ENCODE results near the gene P4HA2.
A peak's percentile ranks its signal among the peaks of the same experiment; 100 is the strongest.

The P4HA2 gene

DNA sequence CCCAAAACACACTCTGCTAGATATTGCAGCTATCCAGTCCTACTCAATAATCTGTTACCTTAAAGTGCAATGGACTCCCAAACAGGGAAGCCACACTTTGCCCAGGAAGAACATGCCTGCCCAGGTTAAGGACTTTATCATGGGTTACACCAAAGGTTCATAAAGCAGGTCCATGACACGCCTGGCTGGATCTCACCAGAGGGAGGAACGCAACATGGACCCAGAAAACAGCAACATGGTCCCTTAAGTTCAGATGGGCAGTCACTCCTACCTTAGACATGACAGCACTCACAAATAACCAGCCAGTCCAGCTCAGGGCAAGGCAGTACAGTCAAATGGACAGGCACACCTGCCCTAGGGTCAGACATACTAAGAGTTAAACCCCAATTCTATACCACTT, 3.8 kb downstream of the P4HA2 start:
- Histone ChIP-seq H3K4ac (ENCODE audit: low read depth, low read length) (no peak overlapping the region), H4K8ac (ENCODE audit: low read depth, low read length) (no peak overlapping the region), H3K79me2 (ENCODE audit: control insufficient read depth, insufficient read depth, low read length) (no peaks in the 10 kb centered on the region), H3K18ac (ENCODE audit: low read length) (no peak overlapping the region), H3K27ac (ENCODE audit: low read depth, low read length) (no peak overlapping the region), H2BK5ac (ENCODE audit: low read length) (no peak overlapping the region), H3K4me3 (ENCODE audit: low read length) (no peak overlapping the region), H2BK120ac (ENCODE audit: low read depth, low read length) (no peak overlapping the region), H3K4me2 (ENCODE audit: low read length) (no peak overlapping the region), H3K27me3 (ENCODE audit: insufficient read depth, low read length, poor library complexity) (no peaks in the 10 kb centered on the region), H3K79me1 (ENCODE audit: low read length) (no peaks in the 10 kb centered on the region), H2AK5ac (ENCODE audit: low read length) (no peak overlapping the region), H4K5ac (ENCODE audit: low read length) (no peak overlapping the region), H2BK15ac (replicated peaks; ENCODE audit: low read depth) (no peak overlapping the region), H3K36me3 (ENCODE audit: control insufficient read depth, insufficient read depth, low read length) (no peaks in the 10 kb centered on the region), H3K4me1 (ENCODE audit: control insufficient read depth, low read depth, low read length) (peaks cover 2% of the 10 kb centered on the region), H3K9ac (ENCODE audit: low read length) (no peak overlapping the region), H3K56ac (ENCODE audit: low read length) (no peak overlapping the region), H3K23ac (ENCODE audit: low read length) (peak overlapping the region; percentile 24)
- WGBS (ENCODE audit: extremely low coverage, insufficient coverage, low lambda C conversion rate), result no CpG with 5 or more reads among the region's 2 CpGs
- DNase-seq, result no peak

DNA sequence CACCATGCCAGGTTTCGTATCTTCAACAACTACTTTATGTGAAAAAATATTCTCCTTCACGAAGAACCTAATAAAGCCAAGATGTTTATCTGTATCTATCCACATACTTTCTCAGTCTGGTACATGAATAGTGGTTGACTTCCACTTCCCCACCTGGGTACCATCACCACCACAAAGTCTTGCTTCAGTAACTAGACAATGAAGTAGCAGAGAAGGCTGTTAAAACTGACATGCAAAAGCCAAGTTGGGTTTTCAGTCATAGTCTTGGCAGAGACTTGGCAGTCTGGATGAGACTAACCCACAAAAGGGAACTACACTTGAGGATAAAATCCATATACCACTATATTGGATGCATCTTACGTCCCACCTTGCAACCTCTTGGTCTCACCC, 5.0 kb downstream of the P4HA2 start:
- H3K27me3 ChIP-seq (ENCODE audit: insufficient read depth, low read length, poor library complexity), result no peaks in the 10 kb centered on the region
- no CpG with 5 or more reads among the region's 3 CpGs for WGBS (ENCODE audit: extremely low coverage, insufficient coverage, low lambda C conversion rate)

DNA sequence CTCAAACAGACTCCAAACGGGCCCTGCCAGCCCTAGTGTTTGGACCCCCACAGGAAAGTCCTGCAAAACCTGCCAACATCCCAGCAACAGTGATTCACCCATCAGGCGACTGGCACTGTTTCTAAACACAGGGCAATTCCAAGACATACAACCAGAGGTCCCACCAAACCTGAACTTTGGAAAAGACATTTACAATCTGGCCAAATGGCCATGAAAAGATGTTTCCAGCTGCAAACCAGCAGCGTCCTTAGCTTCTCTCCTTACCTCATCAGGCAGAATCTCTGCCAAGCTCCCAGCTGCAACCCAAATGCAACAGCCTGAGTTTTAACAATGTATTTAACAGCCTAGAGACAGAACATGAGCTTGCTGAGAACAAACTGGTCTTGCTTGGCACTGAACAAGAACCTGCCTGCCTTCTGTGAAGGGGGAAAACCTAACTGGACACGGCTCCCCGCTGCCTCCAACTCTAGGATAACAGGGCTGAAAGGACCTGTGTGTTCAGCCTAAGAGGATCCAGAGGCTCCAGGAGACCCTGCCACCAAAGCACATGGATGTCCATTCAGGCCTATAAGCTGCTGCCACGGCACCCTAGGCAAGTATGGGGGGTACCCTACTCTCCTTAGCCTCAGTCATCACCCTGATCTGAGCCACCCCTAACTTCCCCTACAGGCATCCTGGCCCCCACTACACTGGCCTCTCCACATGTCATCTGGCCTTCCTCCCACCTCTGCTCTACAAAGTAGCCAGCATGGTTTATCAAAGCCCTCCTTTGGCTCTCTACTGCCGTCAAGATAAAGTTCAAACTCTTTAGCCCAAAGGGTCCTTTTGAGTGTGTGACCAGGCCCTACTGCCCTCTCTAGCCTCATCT, 5.6 kb downstream of the P4HA2 start:
- H3K27ac ChIP-seq (ENCODE audit: low read depth, low read length), result no peak overlapping the region
- no peak overlapping the region for H2BK15ac ChIP-seq (replicated peaks; ENCODE audit: low read depth)
- no peak overlapping the region for H3K9ac ChIP-seq (ENCODE audit: low read length)
- no peak for DNase-seq
- no peak overlapping the region for H4K5ac ChIP-seq (ENCODE audit: low read length)
- no peak overlapping the region for H2AK5ac ChIP-seq (ENCODE audit: low read length)
- no peak overlapping the region for H3K23ac ChIP-seq (ENCODE audit: low read length)
- no peak overlapping the region for H2BK5ac ChIP-seq (ENCODE audit: low read length)
- H3K79me2 ChIP-seq (ENCODE audit: control insufficient read depth, insufficient read depth, low read length), result no peaks in the 10 kb centered on the region
- no CpG with 5 or more reads among the region's 7 CpGs for WGBS (ENCODE audit: extremely low coverage, insufficient coverage, low lambda C conversion rate)
- no peaks in the 10 kb centered on the region for H3K79me1 ChIP-seq (ENCODE audit: low read length)
- no peak overlapping the region for H3K18ac ChIP-seq (ENCODE audit: low read length)
- no peak overlapping the region for H3K4me3 ChIP-seq (ENCODE audit: low read length)
- no peaks in the 10 kb centered on the region for H3K27me3 ChIP-seq (ENCODE audit: insufficient read depth, low read length, poor library complexity)
- H4K8ac ChIP-seq (ENCODE audit: low read depth, low read length), result no peak overlapping the region
- H3K4me2 ChIP-seq (ENCODE audit: low read length), result no peak overlapping the region
- no peaks in the 10 kb centered on the region for H3K36me3 ChIP-seq (ENCODE audit: control insufficient read depth, insufficient read depth, low read length)
- peaks cover 2% of the 10 kb centered on the region for H3K4me1 ChIP-seq (ENCODE audit: control insufficient read depth, low read depth, low read length)
- H2BK120ac ChIP-seq (ENCODE audit: low read depth, low read length), result no peak overlapping the region
- H3K4ac ChIP-seq (ENCODE audit: low read depth, low read length), result no peak overlapping the region
- no peak overlapping the region for H3K56ac ChIP-seq (ENCODE audit: low read length)

More for the DNA sequence above, 5.0 kb downstream of the P4HA2 start:
- Histone ChIP-seq H4K5ac (ENCODE audit: low read length) (no peak overlapping the region), H3K9ac (ENCODE audit: low read length) (no peak overlapping the region), H3K4me3 (ENCODE audit: low read length) (no peak overlapping the region), H3K4ac (ENCODE audit: low read depth, low read length) (no peak overlapping the region), H3K79me2 (ENCODE audit: control insufficient read depth, insufficient read depth, low read length) (no peaks in the 10 kb centered on the region), H3K4me2 (ENCODE audit: low read length) (no peak overlapping the region), H3K18ac (ENCODE audit: low read length) (no peak overlapping the region), H2BK120ac (ENCODE audit: low read depth, low read length) (no peak overlapping the region), H4K8ac (ENCODE audit: low read depth, low read length) (no peak overlapping the region), H3K23ac (ENCODE audit: low read length) (no peak overlapping the region), H3K79me1 (ENCODE audit: low read length) (no peaks in the 10 kb centered on the region), H2BK5ac (ENCODE audit: low read length) (no peak overlapping the region), H3K36me3 (ENCODE audit: control insufficient read depth, insufficient read depth, low read length) (no peaks in the 10 kb centered on the region), H3K56ac (ENCODE audit: low read length) (no peak overlapping the region), H3K4me1 (ENCODE audit: control insufficient read depth, low read depth, low read length) (peaks cover 2% of the 10 kb centered on the region), H3K27ac (ENCODE audit: low read depth, low read length) (no peak overlapping the region), H2BK15ac (replicated peaks; ENCODE audit: low read depth) (no peak overlapping the region), H2AK5ac (ENCODE audit: low read length) (no peak overlapping the region)
- DNase-seq, result no peak

DNA sequence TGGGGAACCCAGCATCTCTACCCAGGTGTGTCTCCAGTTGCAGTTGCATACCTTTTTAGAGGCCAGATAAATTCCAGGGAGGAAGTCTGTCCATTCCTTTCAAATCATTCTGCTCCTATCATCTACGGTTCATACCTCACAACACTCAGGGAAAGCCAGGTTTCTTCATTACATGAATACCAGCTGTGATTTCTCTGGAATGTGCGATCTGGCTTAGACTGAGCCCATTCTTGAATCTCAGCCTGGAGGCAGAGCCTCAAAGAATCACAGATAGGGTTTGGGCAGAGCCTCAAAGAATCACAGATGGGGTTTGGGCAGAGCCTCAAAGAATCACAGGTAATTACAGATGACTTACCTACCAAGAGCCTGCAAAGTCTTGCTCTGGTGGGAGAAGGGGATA, 7.2 kb downstream of the P4HA2 start:
- H3K9ac ChIP-seq (ENCODE audit: low read length), result no peak overlapping the region
- no peak overlapping the region for H4K5ac ChIP-seq (ENCODE audit: low read length)
- no peak overlapping the region for H3K27ac ChIP-seq (ENCODE audit: low read depth, low read length)
- no peak overlapping the region for H2BK15ac ChIP-seq (replicated peaks; ENCODE audit: low read depth)
- H3K23ac ChIP-seq (ENCODE audit: low read length), result no peak overlapping the region
- no peak overlapping the region for H3K18ac ChIP-seq (ENCODE audit: low read length)
- no peaks in the 10 kb centered on the region for H3K79me2 ChIP-seq (ENCODE audit: control insufficient read depth, insufficient read depth, low read length)
- no peak overlapping the region for H3K4me3 ChIP-seq (ENCODE audit: low read length)
- no peak overlapping the region for H2BK120ac ChIP-seq (ENCODE audit: low read depth, low read length)
- no peaks in the 10 kb centered on the region for H3K79me1 ChIP-seq (ENCODE audit: low read length)
- no peak overlapping the region for H3K4ac ChIP-seq (ENCODE audit: low read depth, low read length)
- H2BK5ac ChIP-seq (ENCODE audit: low read length), result no peak overlapping the region
- H3K4me1 ChIP-seq (ENCODE audit: control insufficient read depth, low read depth, low read length), result no peaks in the 10 kb centered on the region
- H3K27me3 ChIP-seq (ENCODE audit: insufficient read depth, low read length, poor library complexity), result no peaks in the 10 kb centered on the region
- H2AK5ac ChIP-seq (ENCODE audit: low read length), result no peak overlapping the region
- no peak for DNase-seq
- no peaks in the 10 kb centered on the region for H3K36me3 ChIP-seq (ENCODE audit: control insufficient read depth, insufficient read depth, low read length)
- no CpG with 5 or more reads among the region's 2 CpGs for WGBS (ENCODE audit: extremely low coverage, insufficient coverage, low lambda C conversion rate)
- no peak overlapping the region for H3K56ac ChIP-seq (ENCODE audit: low read length)
- no peak overlapping the region for H3K4me2 ChIP-seq (ENCODE audit: low read length)
- no peak overlapping the region for H4K8ac ChIP-seq (ENCODE audit: low read depth, low read length)

DNA sequence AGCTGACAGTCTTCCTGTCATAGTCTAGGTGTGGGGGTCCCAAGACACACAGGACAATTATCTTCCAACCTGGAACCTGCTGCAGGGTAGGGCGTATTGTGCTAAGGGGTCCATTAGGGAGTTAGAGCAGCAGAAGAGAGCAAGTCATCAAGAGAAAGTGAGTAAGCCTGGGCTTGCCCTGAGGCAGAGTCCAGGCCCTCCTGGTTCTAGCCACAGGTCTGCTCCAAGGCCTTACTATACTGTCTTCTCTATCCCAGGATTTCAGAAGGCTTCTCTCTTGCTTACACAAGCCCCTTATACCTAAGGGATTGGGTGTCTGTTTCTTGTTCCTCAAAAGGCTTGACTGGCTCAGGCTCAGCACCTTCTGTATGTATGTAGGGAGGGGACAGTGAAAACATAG, 7.7 kb downstream of the P4HA2 start:
- no peak overlapping the region for H4K5ac ChIP-seq (ENCODE audit: low read length)
- H3K23ac ChIP-seq (ENCODE audit: low read length), result no peak overlapping the region

More for the DNA sequence above, 7.7 kb downstream of the P4HA2 start:
- no peaks in the 10 kb centered on the region for H3K4me1 ChIP-seq (ENCODE audit: control insufficient read depth, low read depth, low read length)
- H3K4me2 ChIP-seq (ENCODE audit: low read length), result no peak overlapping the region
- no peak overlapping the region for H2BK5ac ChIP-seq (ENCODE audit: low read length)
- no peak overlapping the region for H2BK120ac ChIP-seq (ENCODE audit: low read depth, low read length)
- no CpG with 5 or more reads among the region's 1 CpG for WGBS (ENCODE audit: extremely low coverage, insufficient coverage, low lambda C conversion rate)
- H3K9ac ChIP-seq (ENCODE audit: low read length), result no peak overlapping the region
- no peak overlapping the region for H2AK5ac ChIP-seq (ENCODE audit: low read length)
- H3K4ac ChIP-seq (ENCODE audit: low read depth, low read length), result no peak overlapping the region
- H3K79me1 ChIP-seq (ENCODE audit: low read length), result no peaks in the 10 kb centered on the region
- H4K8ac ChIP-seq (ENCODE audit: low read depth, low read length), result no peak overlapping the region
- H3K56ac ChIP-seq (ENCODE audit: low read length), result no peak overlapping the region
- no peak overlapping the region for H3K4me3 ChIP-seq (ENCODE audit: low read length)
- H2BK15ac ChIP-seq (replicated peaks; ENCODE audit: low read depth), result no peak overlapping the region
- no peak for DNase-seq
- H3K27me3 ChIP-seq (ENCODE audit: insufficient read depth, low read length, poor library complexity), result no peaks in the 10 kb centered on the region
- H3K79me2 ChIP-seq (ENCODE audit: control insufficient read depth, insufficient read depth, low read length), result no peaks in the 10 kb centered on the region
- no peak overlapping the region for H3K18ac ChIP-seq (ENCODE audit: low read length)
- no peaks in the 10 kb centered on the region for H3K36me3 ChIP-seq (ENCODE audit: control insufficient read depth, insufficient read depth, low read length)
- H3K27ac ChIP-seq (ENCODE audit: low read depth, low read length), result no peak overlapping the region

All from mesendoderm (in vitro differentiated cells).